GM13976 (cell line): ENCODE results near the gene VPS51.

Experiments used
- DNase-seq: peaks from one replicate; pipeline ENCODE4 v3.0.0; 2012; ENCODE audit warnings: low spot score
- CTCF ChIP-seq: IDR thresholded peaks from 2 replicates; pipeline ENCODE4 v1.5.1; 2012; ENCODE audit warnings: borderline replicate concordance, mild to moderate bottlenecking; ENCODE audit not compliant: insufficient read depth; ENCODE audit errors: extremely low read depth, missing control alignments, control extremely low read depth
- in situ Hi-C: fragments of 300-500 bp; cut with MboI; formaldehyde crosslinking; loops from one replicate; pipeline ENCODE4 v1.12.0; 2022; ENCODE audit warnings: low sequenced_read_pairs, mixed read lengths, inconsistent platforms; ENCODE audit not compliant: unreplicated experiment

VPS51 gene

GRCh38 chr11:65126624-65127274 is 30.7 kb downstream of the VPS51 start:
- TF ChIP-seq CTCF = no peak
- peak; percentile 26 for DNase-seq
- in situ Hi-C loops = no loop called here

- in situ Hi-C loops = no loop called here
- TF ChIP-seq CTCF = no peak
- no peak for DNase-seq
Measured at GRCh38 chr11:65127473-65128181, 31.6 kb downstream of the VPS51 start.

GRCh38 chr11:65128182-65129145 is 32.5 kb downstream of the VPS51 start:
- in situ Hi-C loops = no loop called here
- TF ChIP-seq CTCF = no peak
- no peak for DNase-seq

GRCh38 chr11:65129649-65130441 is 33.8 kb downstream of the VPS51 start:
- no peak for TF ChIP-seq CTCF
- in situ Hi-C loops = no loop called here
- no peak for DNase-seq

- no peak for DNase-seq
- in situ Hi-C loops = no loop called here
- no peak for TF ChIP-seq CTCF
Measured at GRCh38 chr11:65130631-65131416, 34.8 kb downstream of the VPS51 start.
